Epithelial cell of proximal tubule (primary cell): ENCODE results near the gene CARD6. TPM values are rescaled to one million over a fixed set of nuclear protein-coding genes. Genes with fewer than 3 reads are reported as not detected.

Source experiments
- DNase-seq: peaks from one replicate; pipeline ENCODE4 v3.0.0-alpha.2; 2011; ENCODE audit warnings: low read depth
- H3K4me3 ChIP-seq: 2 replicates; pipeline ENCODE4 v1.5.1; 2011; ENCODE audit warnings: low read depth, mild to moderate bottlenecking, low read length
- total RNA-seq: library from RNA; depleted of rRNA; stranded (reverse); fragments of >200 nt; gene quantifications from 2 replicates; pipeline ENCODE4 v1.2.3, GENCODE V29; 2015
- TF ChIP-seq, protein P1 (sequence below): conservative IDR thresholded peaks from 2 replicates; pipeline ENCODE4 v1.5.1; 2012; ENCODE audit warnings: low read depth, mild to moderate bottlenecking, low read length

The CARD6 gene
- total RNA-seq, 1 donor from 2014 or later, result 0.63 TPM

DNA sequence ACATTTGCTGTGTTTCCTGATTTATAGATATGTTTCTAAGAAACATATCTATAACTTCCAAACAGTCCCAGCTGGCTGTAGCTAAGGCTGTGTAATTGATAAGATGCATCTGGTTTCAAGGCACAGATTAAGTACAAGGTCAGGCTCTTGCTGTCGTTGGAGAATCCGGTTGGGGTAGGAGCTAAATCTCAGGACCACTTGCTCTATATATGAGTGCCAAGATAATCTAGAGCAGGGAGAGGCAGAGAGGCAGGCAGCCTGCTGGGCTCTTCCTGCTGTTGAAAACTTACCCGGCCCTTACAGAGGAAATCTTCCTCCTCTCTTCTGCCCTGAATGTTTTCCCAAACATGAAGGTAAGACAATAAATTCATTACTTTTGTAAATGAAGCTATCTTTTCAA is 68.1 kb downstream of the CARD6 start, which contains the start of gene C7:
TSS of gene C7 (plus strand) at position 234 of the 400 bp plus-strand sequence. CDS start at position 348, 114 bp downstream.
- no peak within 1 kb of the TSS for H3K4me3 ChIP-seq
- TF ChIP-seq, protein P1, sequence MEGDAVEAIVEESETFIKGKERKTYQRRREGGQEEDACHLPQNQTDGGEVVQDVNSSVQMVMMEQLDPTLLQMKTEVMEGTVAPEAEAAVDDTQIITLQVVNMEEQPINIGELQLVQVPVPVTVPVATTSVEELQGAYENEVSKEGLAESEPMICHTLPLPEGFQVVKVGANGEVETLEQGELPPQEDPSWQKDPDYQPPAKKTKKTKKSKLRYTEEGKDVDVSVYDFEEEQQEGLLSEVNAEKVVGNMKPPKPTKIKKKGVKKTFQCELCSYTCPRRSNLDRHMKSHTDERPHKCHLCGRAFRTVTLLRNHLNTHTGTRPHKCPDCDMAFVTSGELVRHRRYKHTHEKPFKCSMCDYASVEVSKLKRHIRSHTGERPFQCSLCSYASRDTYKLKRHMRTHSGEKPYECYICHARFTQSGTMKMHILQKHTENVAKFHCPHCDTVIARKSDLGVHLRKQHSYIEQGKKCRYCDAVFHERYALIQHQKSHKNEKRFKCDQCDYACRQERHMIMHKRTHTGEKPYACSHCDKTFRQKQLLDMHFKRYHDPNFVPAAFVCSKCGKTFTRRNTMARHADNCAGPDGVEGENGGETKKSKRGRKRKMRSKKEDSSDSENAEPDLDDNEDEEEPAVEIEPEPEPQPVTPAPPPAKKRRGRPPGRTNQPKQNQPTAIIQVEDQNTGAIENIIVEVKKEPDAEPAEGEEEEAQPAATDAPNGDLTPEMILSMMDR, result no peak
- DNase-seq, result no peak

DNA sequence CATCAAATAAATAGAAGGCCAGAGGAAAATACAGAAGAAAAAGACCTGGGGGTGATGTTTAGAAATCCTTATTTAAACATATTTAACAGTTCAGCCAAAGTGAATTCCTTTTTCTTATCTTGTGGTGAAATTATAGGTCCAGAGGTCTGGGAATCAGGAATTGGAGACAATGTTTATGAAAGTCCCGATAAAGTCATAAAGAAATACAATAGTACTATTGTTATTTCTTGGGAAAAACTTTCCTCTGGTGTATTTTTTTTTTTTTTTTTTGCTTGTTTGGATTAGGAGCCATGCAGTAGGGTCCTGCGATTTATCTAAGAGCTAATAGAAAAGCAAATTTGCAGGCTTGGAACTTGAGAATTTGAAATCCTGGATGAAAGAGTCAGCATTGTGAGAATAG is 68.6 kb downstream of the CARD6 start:
- TF ChIP-seq, protein P1, result no peak
- DNase-seq, result no peak
- H3K4me3 ChIP-seq, result no peak overlapping the region

Other genes starting within 250 kb of the CARD6 start
- gene PTGER4, start 161.5 kb upstream of the CARD6 start, total RNA-seq, result 10.3 and 36.8 TPM in 2 replicates
- gene TTC33, start 85.4 kb upstream of the CARD6 start, total RNA-seq, result 7.6 and 9.8 TPM in 2 replicates
- 30.5 and 38.5 TPM in 2 replicates for gene PRKAA1, start 43.0 kb upstream of the CARD6 start, total RNA-seq
- 159 and 301 TPM in 2 replicates for gene RPL37, start 6.1 kb upstream of the CARD6 start, total RNA-seq
- not detected in 2 replicates for gene C7, start 68.1 kb downstream of the CARD6 start, total RNA-seq
- gene MROH2B, start 230.0 kb downstream of the CARD6 start, total RNA-seq, result not detected in 2 replicates